SW 1271 (cell line): Measurements from ENCODE around the gene RBM19.

Source experiments
- DNase-seq, 2 experiments: peaks; one replicate each; lab custom pipeline; 2025; lab: John Stamatoyannopoulos, UW

The RBM19 gene

DNA sequence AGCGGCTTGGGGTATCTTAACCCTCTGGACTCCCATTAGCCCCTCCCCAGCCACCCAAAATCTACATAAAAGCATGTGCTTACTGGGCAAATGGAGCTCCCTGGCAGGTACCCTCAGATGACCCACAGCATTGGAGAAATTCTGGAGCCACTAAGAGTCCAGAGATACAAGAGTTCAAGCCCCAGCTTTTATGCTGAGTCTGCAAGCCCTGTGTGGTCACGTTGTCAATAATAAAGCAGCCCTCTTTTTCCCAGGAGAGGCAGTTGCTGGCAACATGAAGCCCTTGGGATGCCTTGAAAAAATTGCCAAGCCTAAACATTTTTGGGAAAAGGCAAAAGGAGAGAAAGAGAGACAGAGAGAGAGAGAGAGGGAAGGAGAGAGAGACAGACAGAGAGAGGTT lies 83.4 kb downstream of the RBM19 start:
- DNase-seq, result no peak

DNA sequence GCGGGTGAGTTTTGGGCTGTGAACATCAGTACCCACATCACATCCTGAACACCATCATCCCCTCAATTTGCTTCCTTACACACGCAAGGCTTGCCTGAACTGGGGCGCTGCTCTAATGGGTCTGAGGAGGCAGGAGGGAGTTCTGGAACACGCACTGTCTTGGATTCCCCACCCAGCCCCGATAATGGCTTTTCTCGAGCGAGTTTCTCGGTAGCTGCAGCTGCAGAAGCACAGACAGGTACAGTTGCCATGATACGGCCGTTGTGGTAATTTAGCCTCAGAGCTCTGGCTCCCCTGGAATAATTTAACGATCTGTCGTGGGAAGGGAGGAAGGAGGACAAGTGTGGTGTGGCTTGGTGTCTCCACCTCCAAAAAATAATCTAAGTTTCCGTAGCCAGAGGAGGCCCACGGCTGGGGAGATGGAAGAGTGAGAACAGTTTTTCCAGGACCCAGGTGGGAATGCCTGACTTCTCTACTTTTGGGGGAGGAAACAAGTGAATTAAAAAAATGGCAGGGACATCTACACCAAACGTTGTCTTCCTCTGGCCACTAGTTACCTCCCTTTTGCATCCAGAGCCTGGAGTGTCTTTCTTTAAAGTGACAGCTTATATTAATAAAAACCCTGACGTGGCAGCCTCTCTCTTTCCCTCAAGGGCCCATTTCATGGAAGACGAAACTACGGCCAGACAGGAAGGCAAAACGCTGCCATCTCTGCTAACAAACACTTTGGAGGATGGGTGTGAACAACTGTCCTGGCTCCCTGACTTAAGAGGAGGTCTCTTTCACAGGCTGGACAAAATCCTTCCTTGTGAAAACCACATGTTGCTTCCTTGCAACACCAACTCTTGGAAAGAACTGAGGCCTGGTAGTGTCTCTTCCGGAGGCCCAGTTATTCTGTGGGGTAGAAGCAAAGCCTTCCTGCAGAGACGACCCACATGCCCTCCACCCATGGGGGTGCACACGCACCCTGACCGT lies 84.8 kb downstream of the RBM19 start:
- no peak for DNase-seq

DNA sequence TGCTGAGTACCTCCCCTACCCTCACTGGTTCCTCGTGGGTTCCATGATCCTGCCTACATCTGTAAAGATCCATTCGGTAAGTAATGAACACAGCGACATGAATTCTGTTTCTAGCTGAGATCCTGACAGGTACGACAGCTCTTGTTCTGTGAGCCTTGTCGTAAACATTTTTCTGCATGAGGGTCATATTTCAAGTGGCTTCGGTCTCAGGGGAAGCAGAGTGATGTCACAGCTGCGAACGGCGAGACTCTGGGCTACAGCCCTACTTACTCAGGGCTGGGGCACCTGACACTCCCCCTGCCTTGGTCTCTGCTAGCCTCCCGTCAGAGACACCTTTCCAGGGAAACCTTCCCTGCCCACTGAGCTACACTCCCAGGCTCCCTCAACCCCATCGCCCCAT lies 85.8 kb downstream of the RBM19 start:
- DNase-seq, result no peak

DNA sequence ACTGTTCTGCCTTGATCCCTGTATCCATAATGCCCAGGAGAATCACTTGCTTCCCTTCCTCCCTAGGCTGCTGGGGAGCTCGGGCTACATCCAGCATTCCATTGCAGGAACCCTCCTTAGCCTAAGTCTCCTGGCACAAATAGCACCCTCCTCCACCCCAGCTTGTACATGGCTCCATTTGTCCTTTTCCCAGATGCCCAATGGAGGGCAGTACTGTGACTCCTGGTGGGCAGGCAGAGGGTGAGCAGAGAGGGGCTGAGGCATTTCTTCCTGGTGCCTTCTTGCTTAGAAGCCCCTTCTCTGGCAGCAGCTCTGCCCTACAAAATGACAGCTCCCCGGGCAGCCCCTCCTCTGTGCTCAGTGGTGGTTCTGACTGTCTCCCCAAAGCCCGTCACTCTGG lies 86.5 kb downstream of the RBM19 start:
- DNase-seq, result no peak

DNA sequence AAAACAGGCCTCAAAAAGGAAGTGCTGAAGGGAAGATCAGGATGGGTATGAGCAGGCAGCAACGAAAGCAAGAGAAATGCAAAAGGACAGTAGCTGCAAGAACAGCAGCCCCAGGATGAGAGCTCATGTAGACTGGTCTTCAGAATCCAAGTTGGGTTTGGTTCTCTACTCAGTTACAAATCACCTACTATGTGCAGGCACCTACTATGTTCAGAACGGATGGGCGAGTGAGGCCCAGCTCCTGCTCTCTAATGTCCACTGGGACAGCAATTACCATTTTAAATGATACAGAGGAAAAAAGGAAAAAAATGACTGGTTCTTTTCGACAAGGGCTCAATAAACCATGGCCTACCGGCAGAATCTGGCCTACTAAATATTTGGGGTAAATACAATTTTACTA lies 88.5 kb downstream of the RBM19 start:
- no peak for DNase-seq

DNA sequence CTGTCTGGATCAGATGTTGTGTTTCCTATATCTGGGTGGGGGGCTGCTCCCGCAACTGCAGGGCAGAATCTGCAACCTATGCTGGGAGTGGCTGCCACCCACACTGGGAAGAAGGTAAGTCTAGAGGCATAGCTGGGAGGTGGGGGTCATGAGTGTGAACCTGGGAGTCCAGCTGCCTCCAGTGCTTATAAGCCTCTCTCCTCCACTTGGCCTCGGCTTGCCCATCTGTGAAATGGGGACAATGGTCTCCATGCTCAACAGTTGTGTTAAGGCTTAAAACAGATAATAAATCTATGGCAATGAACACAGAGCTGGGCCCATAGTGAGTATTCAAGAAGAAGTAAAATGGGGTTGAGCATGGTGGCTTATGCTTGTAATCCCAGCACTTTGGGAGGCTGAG lies 90.0 kb downstream of the RBM19 start:
- DNase-seq, result no peak

DNA sequence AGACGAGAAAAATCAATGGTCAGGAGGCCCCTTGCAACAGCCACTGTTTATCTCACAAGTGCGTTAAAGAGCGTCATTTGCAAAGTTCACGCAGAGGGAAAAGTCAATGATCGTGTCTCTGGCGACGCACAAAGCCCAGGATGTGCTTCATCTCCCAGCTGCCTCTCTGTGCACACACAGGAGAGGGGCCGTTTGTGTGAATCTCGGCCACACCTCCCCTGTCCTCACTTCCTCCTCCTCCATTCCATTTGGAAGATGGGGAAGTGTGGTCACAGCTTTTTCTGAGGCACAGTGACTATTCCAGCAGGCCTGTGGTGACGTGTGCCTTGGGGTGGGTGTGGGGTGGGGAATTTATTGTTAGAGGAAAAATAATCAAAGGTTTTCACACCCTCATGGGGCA lies 90.4 kb downstream of the RBM19 start:
- no peak for DNase-seq

DNA sequence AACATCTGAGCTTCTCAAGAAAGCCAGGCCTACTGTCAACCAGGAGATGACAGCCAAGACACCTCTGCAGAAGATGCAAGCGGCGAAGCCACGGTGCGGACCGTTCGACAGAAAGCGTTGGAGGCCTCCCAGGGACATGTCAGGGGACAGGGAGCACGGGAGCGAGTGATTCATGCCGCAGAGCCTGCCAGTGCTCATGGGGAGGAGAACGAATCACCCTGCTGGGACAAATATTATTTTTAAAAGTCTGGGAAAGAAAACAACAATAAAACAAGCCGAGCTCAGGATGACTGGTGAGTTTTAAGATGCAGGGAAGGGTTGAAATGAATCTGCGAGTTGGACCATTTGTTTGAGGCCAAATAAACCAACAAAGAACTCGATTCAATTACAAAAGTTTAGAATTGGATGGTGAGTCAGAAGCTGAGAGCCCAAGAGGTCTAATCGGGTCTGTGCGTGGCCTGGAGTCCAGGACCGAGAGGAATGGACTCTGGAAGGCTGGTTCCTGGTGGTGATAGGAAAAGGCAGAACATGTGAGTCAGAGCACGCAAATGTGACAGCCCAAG lies 91.0 kb downstream of the RBM19 start:
- DNase-seq, result no peak

DNA sequence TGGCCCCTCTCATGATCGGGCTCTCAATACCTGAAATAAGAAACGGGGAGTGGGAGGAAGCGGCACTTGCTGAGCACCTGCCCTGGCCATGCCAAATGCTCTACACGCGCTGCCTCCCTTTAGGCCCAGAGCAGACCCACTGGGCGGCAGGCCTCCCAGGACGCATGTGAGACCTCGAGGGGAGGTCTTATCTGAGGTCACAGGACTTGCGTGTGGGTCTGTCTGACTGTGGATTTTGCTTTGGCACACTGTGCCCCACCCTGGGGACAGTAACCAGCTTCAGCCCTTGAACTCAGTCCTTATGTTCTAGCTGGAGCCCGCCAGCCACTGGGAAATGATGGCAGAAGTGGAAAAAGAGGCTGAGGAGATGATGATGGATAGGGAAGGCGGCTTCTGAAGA lies 91.8 kb downstream of the RBM19 start:
- no peak for DNase-seq

DNA sequence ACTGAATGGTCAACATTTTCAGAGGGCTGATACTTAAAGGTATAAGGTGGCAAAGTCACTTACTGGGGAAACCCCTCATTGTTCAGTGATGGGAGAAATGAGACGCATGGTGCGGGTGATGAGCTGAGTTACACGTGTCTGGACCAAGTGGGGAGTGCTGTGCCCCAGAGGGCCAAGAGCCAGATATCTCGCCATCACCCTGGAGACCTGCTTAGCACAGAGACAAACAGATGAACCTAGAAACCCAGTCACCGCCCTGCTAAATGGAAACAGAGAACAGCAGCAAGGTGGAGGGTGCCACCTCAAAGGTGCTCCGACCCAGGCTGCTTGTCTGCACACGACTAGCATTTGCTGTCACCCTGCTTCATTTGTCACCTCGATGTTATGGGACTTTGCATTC lies 92.4 kb downstream of the RBM19 start:
- DNase-seq, result no peak

DNA sequence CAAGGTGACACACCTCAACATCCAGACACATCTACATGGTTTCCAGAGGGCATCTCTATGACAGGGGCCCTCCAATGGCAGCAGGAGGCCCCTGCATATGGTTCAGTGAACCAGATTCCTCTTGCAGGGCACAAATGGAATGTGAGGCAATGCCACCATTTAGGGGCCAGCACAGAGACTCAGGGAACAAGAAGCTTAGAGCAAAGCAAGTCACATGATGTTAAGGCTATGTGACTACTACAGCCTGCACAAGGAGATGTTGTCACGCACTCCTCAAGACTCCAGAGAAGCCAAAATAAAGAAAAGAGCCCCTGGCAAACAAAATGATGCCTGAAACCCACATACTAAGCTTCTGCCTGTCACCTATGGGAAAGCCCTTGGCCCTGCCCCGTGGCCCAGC lies 95.2 kb downstream of the RBM19 start:
- no peak for DNase-seq

DNA sequence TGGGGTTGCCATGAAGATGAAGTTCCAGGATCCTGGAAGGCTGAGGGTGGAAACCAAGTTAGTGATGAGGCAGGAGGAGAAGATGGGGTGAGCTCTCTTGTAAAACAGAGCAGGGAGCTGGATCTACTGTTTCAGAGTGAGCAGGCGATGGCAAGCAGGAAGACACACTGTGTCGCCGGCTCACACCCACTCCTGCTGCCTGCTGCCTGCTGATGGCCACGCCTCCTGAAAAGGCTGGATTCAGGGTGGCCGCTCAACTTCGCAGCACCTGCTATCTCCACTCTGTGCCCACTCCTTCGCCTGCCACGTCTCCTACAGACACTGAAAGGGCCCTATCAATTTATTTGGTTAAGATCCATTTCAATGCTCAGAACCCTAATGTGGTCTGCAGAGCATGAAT lies 96.1 kb downstream of the RBM19 start:
- DNase-seq, result no peak

DNA sequence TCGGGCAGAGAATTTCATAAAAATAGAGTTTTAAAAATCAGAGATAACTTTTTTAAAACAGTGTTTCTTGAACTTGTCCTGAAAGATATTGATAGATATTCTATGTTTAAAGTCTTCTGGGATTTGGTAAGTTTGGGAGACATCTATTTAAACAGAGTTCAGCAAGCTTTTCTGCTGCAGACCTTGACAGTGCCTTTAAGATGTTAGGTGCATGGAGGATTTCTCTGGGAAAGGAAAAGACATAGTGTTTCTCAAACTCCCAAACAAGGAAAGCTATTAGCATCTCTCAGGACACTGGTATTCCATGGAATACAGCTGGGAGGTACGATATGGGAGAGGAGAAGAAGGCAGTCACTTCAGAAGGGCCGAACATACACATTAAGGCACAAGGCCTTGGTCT lies 97.8 kb downstream of the RBM19 start:
- DNase-seq, result no peak

DNA sequence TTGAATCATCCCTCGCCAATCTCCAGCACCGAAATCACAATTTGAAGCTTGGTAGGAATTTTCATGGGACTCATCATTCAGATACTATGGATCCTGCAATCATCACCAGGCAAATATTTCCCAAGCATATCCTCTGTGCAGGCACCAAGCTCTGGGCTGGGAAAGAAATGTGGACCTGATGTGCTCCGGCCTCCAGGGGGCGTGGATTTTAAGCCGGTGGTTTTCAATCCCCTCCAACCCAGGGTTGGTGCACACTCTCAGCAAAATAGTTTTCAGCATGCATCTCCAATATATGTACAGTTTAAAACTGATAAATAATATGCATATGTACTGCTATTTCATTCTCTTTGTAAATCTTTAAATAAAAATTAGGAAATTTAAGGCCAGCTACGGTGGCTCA lies 98.9 kb downstream of the RBM19 start:
- peak in 1 of 2 experiments; percentile 18 for DNase-seq

DNA sequence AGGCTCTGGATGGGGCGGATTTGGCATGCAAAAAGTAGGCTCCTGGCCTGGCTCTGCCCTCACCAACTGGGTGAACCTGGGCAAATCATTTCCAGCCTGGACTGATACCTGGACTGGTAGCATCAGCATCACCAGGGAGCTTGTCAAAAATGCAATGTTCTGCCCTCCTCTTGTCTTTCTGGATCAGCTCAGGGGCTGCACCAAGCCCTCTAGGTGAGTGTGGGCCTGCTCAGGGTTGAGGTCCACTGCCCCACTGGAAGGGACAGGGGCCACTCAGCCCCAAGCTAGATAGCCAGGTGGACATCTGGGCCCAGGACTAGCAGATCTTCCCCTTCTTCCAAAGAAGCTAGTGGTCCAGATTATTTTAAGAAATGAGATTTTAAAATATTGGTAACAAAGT lies 99.6 kb downstream of the RBM19 start:
- no peak for DNase-seq

DNA sequence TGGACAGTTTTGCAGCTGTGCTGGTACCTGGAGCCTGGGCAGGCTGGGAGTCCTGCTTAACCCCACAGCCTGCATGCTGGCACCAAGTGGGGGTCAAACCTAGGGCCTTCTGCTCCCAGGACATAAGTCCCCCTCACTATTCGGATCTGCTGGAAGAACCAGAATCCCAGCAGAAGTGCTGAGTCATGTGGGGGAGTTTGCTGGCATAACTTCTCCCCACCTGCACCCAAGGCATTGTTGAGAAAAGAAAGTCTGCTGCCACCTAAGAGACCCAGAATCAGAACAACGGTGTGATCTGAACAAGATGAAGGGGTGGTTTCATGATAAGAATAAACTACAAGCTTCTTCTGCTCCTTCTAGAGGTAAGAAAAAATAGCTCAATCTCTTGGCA lies 102.7 kb downstream of the RBM19 start:
- DNase-seq, result no peak

DNA sequence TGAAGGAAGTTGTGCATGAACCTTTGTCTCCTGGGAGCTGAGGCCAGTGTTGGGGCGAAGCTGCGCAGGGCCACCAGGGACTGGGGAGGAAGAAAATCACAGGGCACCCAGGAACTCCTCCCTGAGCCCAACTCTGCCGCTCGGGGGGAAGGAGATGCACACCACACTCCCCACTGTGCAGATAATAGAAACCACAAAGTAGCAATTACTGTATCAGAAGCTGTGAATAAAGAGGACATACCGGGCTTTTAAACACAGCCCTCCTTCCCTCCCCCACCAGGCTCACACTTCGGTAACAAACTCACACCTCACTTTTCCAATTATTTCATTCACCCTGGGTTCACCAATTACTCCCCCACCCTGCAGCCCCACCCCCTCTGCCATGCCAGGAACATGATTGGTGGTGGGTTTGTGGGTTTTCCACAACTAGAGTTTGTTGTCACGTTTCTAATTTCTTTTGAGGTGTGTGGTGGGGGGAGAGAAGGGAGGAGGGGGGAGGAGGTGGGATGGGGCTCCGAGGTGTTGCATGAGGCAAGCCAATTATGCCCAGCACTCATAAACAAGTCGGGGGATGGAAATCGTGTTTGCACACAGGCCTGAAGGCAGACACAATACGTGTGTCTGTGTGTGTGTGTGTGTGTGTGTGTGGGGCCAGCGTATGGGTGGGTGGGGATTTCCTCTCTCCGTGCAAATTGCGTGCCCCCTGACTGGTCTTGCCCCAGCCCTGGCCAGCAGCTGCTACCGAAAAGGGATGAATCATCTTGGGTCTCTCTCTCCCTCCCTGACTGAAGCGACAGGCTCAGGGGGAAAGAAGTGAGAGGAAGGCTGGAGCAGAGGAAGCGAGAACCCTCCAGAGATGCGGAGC lies 103.3 kb downstream of the RBM19 start:
- no peak for DNase-seq

DNA sequence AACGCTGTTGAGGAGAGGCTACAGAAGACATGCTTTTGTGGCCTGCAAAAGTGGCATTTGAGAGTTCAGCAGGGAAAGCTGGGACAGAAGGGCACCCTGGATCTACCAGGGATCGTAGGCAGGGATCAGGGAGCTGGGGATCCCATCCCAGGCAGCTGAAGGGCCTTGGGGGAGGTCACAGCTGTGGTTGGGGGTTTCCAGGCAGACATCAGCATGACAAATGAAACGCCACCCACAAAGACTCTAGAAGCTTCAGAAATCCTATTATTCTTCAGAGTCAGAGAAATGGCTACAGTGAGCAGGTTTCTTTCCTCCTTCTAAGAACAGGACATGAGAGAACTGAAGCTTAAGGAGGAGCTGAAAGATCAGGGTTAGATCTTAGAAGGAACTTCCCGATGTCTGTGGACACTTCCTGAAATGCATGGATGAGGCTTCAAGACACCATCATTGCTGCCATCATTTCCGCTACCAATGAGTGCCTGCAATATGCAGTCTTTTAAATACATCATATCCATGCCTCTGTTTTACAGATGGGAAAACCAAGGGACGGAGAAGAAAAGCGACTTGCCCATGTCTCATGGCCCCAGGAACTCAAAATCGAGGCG lies 104.3 kb downstream of the RBM19 start:
- DNase-seq, result no peak

DNA sequence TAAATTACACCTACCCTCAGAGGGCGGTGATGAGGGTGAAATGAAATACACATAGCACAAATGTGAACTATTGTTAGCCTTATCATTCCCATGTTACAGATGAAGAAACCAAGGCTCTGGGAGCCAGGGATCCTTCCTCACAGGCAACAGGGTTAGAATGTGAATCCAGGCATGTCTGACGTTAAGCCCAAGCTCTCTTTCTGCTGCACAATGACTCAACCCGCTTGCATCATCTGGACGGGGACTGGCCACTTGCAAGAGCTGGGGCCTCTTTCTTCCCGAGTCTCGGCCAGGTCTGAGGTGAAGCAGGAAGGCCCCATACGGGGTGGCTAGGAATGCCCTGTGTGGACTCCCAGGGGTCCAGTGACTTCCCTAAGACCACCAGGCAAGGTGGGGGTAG lies 105.2 kb downstream of the RBM19 start:
- DNase-seq, result no peak

DNA sequence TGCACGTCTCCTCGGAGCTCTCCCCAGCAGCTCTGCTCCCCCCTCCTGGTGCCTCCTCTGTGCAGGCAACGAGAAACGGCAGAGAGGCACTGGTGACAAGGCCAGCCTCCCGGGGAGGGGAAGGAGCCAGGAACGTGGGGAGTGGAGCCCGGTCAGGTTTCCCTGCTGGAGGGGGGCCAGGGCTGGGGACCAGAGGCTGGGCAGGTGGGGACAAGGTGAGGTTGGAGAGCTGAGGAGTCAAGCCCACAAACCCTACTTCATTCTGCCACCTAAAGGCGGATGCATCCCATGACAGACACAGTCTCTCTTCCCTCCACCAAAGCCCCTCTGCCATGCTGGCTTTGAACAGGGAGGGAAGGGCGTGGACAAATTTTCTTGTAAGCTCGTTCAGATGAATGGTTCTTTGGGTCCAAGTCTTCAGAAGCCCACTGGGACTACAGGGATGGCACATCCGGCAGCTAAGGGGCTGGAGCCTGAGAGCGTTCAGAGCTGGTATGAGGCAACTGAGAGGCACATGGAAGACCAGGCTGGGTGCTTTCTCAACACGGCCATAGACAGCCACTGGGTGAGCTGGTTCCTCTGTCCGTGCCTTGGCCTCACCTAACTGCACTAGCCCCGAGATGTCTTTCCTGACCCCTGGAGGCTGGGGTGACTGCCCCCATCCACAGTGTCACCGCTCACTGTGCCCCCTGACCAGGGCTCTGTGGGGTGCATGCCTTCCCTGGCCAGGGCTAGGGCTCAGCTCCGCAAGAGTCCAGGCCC lies 105.9 kb downstream of the RBM19 start:
- DNase-seq, result no peak

DNA sequence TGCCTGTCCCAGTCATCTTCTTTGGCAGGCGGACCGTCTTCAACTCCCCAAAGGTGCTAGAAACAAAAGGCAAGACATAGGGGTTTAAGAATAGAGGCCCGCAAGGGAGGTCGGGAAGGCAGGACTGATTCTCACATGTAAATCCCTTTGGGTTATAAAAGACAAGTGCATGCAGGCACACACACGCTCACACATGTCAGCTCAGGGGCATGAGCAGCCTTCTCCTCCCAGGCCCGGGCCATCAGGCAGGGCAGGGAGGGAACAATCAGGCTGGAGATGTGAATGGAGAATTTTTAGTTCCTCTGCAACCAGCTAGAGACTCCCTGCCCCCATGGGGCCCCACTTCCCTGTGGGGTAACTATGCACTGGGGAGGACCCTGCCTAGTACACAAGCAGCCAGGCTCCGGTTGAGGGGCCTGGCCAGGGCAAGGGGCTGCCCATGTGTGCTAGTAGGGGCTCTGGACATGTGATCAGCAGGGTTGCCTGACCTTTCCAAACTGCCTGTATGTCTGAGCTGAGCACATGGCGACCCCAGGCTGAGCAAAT lies 107.2 kb downstream of the RBM19 start:
- DNase-seq, result no peak
